IMR-90 (cell line): Measurements from ENCODE around the gene TEP1. TPM values are rescaled to one million over a fixed set of nuclear protein-coding genes. Genes with fewer than 3 reads are reported as not detected.

Experiments used
- ATAC-seq: fragments of 200-7000 bp; cut with Tn5 transposase; 2 replicates; pipeline ENCODE4 v1.9.1; 2020; ENCODE audit warnings: low read depth, mild to moderate bottlenecking, moderate library complexity
- BruUV-seq: library from RNA; stranded (reverse); fragments of 400-500 nt; replicated peaks from 2 replicates; lab custom pipeline; 2021; lab: Mats Ljungman, UMichigan
- CTCF ChIA-PET: fragments of 300-600 bp; formaldehyde crosslinking; extraction: SDS; loops from one replicate; lab custom pipeline; 2021; ENCODE audit warnings: antibody characterized with exemption; lab: Yijun Ruan, JAX
- POLR2A ChIA-PET: fragments of 300-600 bp; sonication (Branson Sonifier 250); formaldehyde crosslinking; loops from one replicate; lab custom pipeline; 2022; ENCODE audit warnings: antibody characterized with exemption; ENCODE audit not compliant: unreplicated experiment; lab: Charles Lee
- DNase-seq: peaks from one replicate; pipeline ENCODE4 v3.0.0; 2013
- H2AFZ ChIP-seq: replicated peaks from 2 replicates; pipeline ENCODE3; 2013; ENCODE audit warnings: low read length, mild to moderate bottlenecking; ENCODE audit not compliant: poor library complexity
- H2AK5ac ChIP-seq: 2 replicates; pipeline ENCODE4 v1.6.1; 2013; ENCODE audit warnings: low read depth, low read length, inconsistent platforms
- H2AK9ac ChIP-seq: replicated peaks from 2 replicates; pipeline ENCODE3; 2013; ENCODE audit warnings: mild to moderate bottlenecking, low read depth, low read length, moderate library complexity; ENCODE audit not compliant: poor library complexity
- H2BK120ac ChIP-seq: 2 replicates; pipeline ENCODE4 v1.6.1; 2013; ENCODE audit warnings: low read depth, low read length, inconsistent platforms
- H2BK15ac ChIP-seq: 3 replicates; pipeline ENCODE4 v1.6.1; 2013; ENCODE audit warnings: low read depth, low read length, inconsistent platforms
- H2BK20ac ChIP-seq: 2 replicates; pipeline ENCODE4 v1.6.1; 2013; ENCODE audit warnings: low read depth, mild to moderate bottlenecking, inconsistent platforms, low read length, moderate library complexity
- H2BK5ac ChIP-seq: 2 replicates; pipeline ENCODE4 v1.6.1; 2013; ENCODE audit warnings: mild to moderate bottlenecking, low read depth, low read length, inconsistent platforms; ENCODE audit not compliant: poor library complexity, severe bottlenecking
- H3K14ac ChIP-seq: replicated peaks from 2 replicates; pipeline ENCODE4 v1.6.1; 2013; ENCODE audit warnings: low read depth, low read length, inconsistent platforms
- H3K18ac ChIP-seq: 2 replicates; pipeline ENCODE4 v1.6.1; 2013; ENCODE audit warnings: low read depth, low read length, control low read depth
- H3K23ac ChIP-seq: 2 replicates; pipeline ENCODE4 v1.6.1; 2013; ENCODE audit warnings: low read depth, low read length, inconsistent platforms
- H3K27ac ChIP-seq: 2 replicates; pipeline ENCODE4 v1.5.1; 2013; ENCODE audit warnings: mild to moderate bottlenecking, control low read depth, low read length; ENCODE audit not compliant: insufficient read depth
- H3K27me3 ChIP-seq: 2 replicates; pipeline ENCODE4 v1.6.1; 2013; ENCODE audit warnings: low read length; ENCODE audit not compliant: control insufficient read depth, insufficient read depth
- H3K36me3 ChIP-seq: 2 replicates; pipeline ENCODE4 v1.6.1; 2013; ENCODE audit warnings: low read length, mixed read lengths; ENCODE audit not compliant: control insufficient read depth, insufficient read depth
- H3K4ac ChIP-seq: 2 replicates; pipeline ENCODE4 v1.6.1; 2013; ENCODE audit warnings: low read depth, low read length, inconsistent platforms
- H3K4me1 ChIP-seq: 2 replicates; pipeline ENCODE4 v1.6.1; 2013; ENCODE audit warnings: low read length, mixed read lengths; ENCODE audit not compliant: control insufficient read depth, insufficient read depth
- H3K4me2 ChIP-seq: 2 replicates; pipeline ENCODE4 v1.6.1; 2013; ENCODE audit warnings: low read depth, mild to moderate bottlenecking, control low read depth, low read length, moderate library complexity
- H3K4me3 ChIP-seq: 2 replicates; pipeline ENCODE4 v1.5.1; 2013; ENCODE audit warnings: low read depth, mild to moderate bottlenecking, control low read depth, low read length, moderate library complexity; ENCODE audit not compliant: insufficient read depth
- H3K56ac ChIP-seq: 2 replicates; pipeline ENCODE4 v1.6.1; 2013; ENCODE audit warnings: low read length, inconsistent platforms; ENCODE audit not compliant: insufficient read depth; ENCODE audit errors: extremely low read depth
- H3K79me1 ChIP-seq, 2 experiments: 2 replicates each; pipeline ENCODE4 v1.6.1; 2013; ENCODE audit warnings: low read length in 2 of 2, inconsistent platforms in 1 of 2, low read depth in 1 of 2
- H3K9ac ChIP-seq: 2 replicates; pipeline ENCODE4 v1.6.1; 2013; ENCODE audit warnings: low read depth, low read length, control low read depth
- H3K9me1 ChIP-seq: 2 replicates; pipeline ENCODE4 v1.6.1; 2013; ENCODE audit warnings: low read length, inconsistent platforms; ENCODE audit not compliant: insufficient read depth
- H3K9me3 ChIP-seq: 2 replicates; pipeline ENCODE4 v1.6.1; 2013; ENCODE audit warnings: low read length; ENCODE audit not compliant: control insufficient read depth, insufficient read depth
- H4K20me1 ChIP-seq: 2 replicates; pipeline ENCODE4 v1.6.1; 2013; ENCODE audit warnings: low read length, inconsistent platforms; ENCODE audit not compliant: insufficient read depth
- H4K5ac ChIP-seq: 2 replicates; pipeline ENCODE4 v1.6.1; 2013; ENCODE audit warnings: mild to moderate bottlenecking, low read depth, low read length, control low read depth
- H4K8ac ChIP-seq, 2 experiments: 2 replicates each; pipeline ENCODE4 v1.6.1; 2013; ENCODE audit warnings: low read depth in 2 of 2, low read length in 2 of 2, control low read depth in 1 of 2, inconsistent platforms in 1 of 2
- H4K91ac ChIP-seq: 2 replicates; pipeline ENCODE4 v1.6.1; 2013; ENCODE audit warnings: low read depth, low read length, inconsistent platforms; ENCODE audit not compliant: insufficient read depth
- BHLHE40 ChIP-seq: fragments of 150-350 bp; IDR thresholded peaks from 2 replicates; pipeline ENCODE4 v1.6.1; 2016; ENCODE audit warnings: mild to moderate bottlenecking, low read depth, low read length
- CHD1 ChIP-seq: IDR thresholded peaks from 2 replicates; pipeline ENCODE4 v1.6.1; 2012; ENCODE audit warnings: low read depth, low read length, improper control_type of control experiment
- RAD21 ChIP-seq: IDR thresholded peaks from 2 replicates; pipeline ENCODE4 v1.6.1; 2012; ENCODE audit warnings: low read length, improper control_type of control experiment
- WGBS, 2 experiments: methylation state at CpG; one replicate each; pipeline versions ENCODE4 v1.1.5 to v1.1.7; 2013; ENCODE audit warnings: missing lambda C conversion rate in 2 of 2; ENCODE audit not compliant: insufficient read length in 1 of 2; ENCODE audit errors: extremely low coverage in 2 of 2; 5-methylcytosine and 5-hydroxymethylcytosine counted together
- dilution Hi-C: fragments of 300-500 bp; cut with HindIII; formaldehyde crosslinking; loops from one replicate; pipeline ENCODE4 v1.14.3; 2018; ENCODE audit warnings: low sequenced_read_pairs; ENCODE audit not compliant: unreplicated experiment
- in situ Hi-C: fragments of 300-500 bp; cut with MboI; formaldehyde crosslinking; loops from 3 replicates; pipeline ENCODE4 v1.14.3; 2019; ENCODE audit warnings: low sequenced_read_pairs, inconsistent platforms, mixed read lengths
- intact Hi-C: fragments of 100-400 bp; cut with micrococcal nuclease; formaldehyde crosslinking; loops from 2 replicates; pipeline ENCODE4 v1.10.0; 2022
- microRNA-seq, 2 experiments: library from miRNA; stranded (forward) in 1 of 2; unstranded in 1 of 2; fragments of 10-50 nt in 1 of 2; fragments of <30 nt in 1 of 2; gene quantifications in 1 of 2; microRNA quantifications in 1 of 2; one replicate each; pipeline versions ENCODE3 to v1.1.0; 2013 to 2020; ENCODE audit not compliant: insufficient read depth in 1 of 2, insufficient read length in 1 of 2, unreplicated experiment in 1 of 2
- polyA plus RNA-seq, 3 experiments: library from polyadenylated mRNA; depleted of rRNA; stranded (reverse); fragments of >200 nt; gene quantifications; 2 replicates each; pipeline ENCODE4 v1.2.3, GENCODE V29; 2012; ENCODE audit warnings: low replicate concordance in 1 of 3
- small RNA-seq, 5 experiments: library from RNA; depleted of rRNA; stranded (forward); fragments of <200 nt; gene quantifications; one replicate each; pipeline ENCODE3, GENCODE V24; 2012
- total RNA-seq: library from RNA; depleted of rRNA; stranded (reverse); fragments of >200 nt; gene quantifications from 2 replicates; pipeline ENCODE4 v1.2.3, GENCODE V29; 2012; rRNA removed

TEP1 gene
- total and polyA plus RNA-seq, 2 of the 4 experiments (the other 2 are of a cell fraction): 10.7 to 12.4 TPM

DNA sequence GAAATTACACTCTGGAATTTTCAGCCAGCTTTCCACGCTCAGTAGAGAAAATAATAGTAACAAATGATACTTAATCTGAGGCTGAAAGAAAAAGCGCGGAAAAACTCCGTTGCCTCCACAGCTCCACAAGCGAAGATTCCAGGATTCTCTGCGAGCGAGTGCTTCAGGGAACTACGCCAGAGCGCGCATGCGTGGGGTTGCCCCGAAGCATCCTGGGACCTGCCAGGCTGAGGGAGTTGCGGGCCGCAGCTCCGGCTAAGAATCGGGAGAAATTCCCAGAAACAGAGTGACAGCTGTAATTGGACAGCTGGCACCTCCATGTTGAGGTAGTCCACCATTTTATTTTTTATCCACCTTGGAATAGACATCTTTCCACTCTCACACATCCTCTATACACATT lies 95.6 kb downstream of the TEP1 start:
- peaks cover 35% of the 10 kb centered on the region for H3K36me3 ChIP-seq
- POLR2A ChIA-PET: no interaction called here
- H3K4me2 ChIP-seq: no peak overlapping the region
- H3K9ac ChIP-seq: no peak overlapping the region
- ATAC-seq: no peak
- H3K23ac ChIP-seq: no peak overlapping the region
- 100% methylated on average over 10 of the region's 16 CpGs; no CpG with 5 or more reads in 1 of the 2 experiments for WGBS, 2 experiments
- CTCF ChIA-PET: interaction anchor here (0.7 to 1.4 kb wide), 2 partner anchors 10 to 13 kb away, joined by 4 read pairs; no protein-coding TSS in a partner anchor
- H4K91ac ChIP-seq: no peak overlapping the region
- no TSS peak for BruUV-seq
- no peak for DNase-seq
- H3K27me3 ChIP-seq: no peaks in the 10 kb centered on the region
- peak overlapping the region; percentile 61 for H2AK9ac ChIP-seq
- H2BK120ac ChIP-seq: no peak overlapping the region
- no peak overlapping the region for H2BK20ac ChIP-seq
- in situ Hi-C loops (no loop called here), dilution Hi-C loops (no loop called here), intact Hi-C loops (loop anchor here (10.0 kb wide), 1 partner anchor 77 kb away; no protein-coding TSS in a partner anchor)
- H4K5ac ChIP-seq: no peak overlapping the region
- H3K9me3 ChIP-seq: no peaks in the 10 kb centered on the region
- H3K4me1 ChIP-seq: no peaks in the 10 kb centered on the region
- no peak overlapping the region for H2AFZ ChIP-seq
- TF ChIP-seq BHLHE40 (no peak), RAD21 (no peak), CHD1 (no peak)
- H2BK5ac ChIP-seq: no peak overlapping the region
- H3K9me1 ChIP-seq: no peaks in the 10 kb centered on the region
- peaks cover 6% of the 10 kb centered on the region in 2 experiments; a peak in 1 of 4 replicates for H3K79me1 ChIP-seq
- H3K14ac ChIP-seq: no peak overlapping the region
- H4K20me1 ChIP-seq: no peaks in the 10 kb centered on the region; the same call in 1 of the 2 replicates
- H3K4ac ChIP-seq: no peak overlapping the region
- no peak overlapping the region for H3K18ac ChIP-seq
- no peak overlapping the region for H2AK5ac ChIP-seq
- no peak overlapping the region for H3K56ac ChIP-seq
- no peak overlapping the region for H3K4me3 ChIP-seq
- no peak overlapping the region for H4K8ac ChIP-seq
- no peak overlapping the region for H3K27ac ChIP-seq
- H2BK15ac ChIP-seq: no peak overlapping the region

Small RNA genes within 50 kb of the gene (microRNA-seq; reads per million reads assigned to microRNA genes)
- not detected for gene RNA5SP382 (ENCODE audit: insufficient read depth, insufficient read length)
- gene SNORA79B (ENCODE audit: insufficient read depth, insufficient read length): not detected
- 51.7 reads per million, percentile 75 among the genes with 10 or more reads in this experiment for gene SNORD126 (ENCODE audit: insufficient read depth, insufficient read length)

Small RNA genes within 50 kb of the gene (small RNA-seq; reads per million reads assigned to genes)
- gene RNA5SP382 (0.07 to 10.2 (median 7.9) reads per million in 5 experiments), gene SNORA79B (0 to 1.1 (median 0.15) reads per million in 5 experiments), gene SNORD126 (0 to 36.7 (median 1.7) reads per million in 5 experiments)

Other genes starting within 250 kb of the TEP1 start
- gene OR11G2, start 222.6 kb downstream of the TEP1 start, total RNA-seq: not detected in 2 replicates
- not detected in 2 replicates for gene OR11G2, start 222.6 kb downstream of the TEP1 start, polyA plus RNA-seq (2012; rRNA removed)
- gene OR11H6, start 189.8 kb downstream of the TEP1 start, total RNA-seq: not detected in 2 replicates
- not detected in 2 replicates for gene OR11H6, start 189.8 kb downstream of the TEP1 start, polyA plus RNA-seq (2012; rRNA removed)
- not detected in 2 replicates for gene OR11H7, start 184.5 kb downstream of the TEP1 start, total RNA-seq
- gene OR11H7, start 184.5 kb downstream of the TEP1 start, polyA plus RNA-seq (2012; rRNA removed): not detected in 2 replicates
- not detected in 2 replicates for gene OR11H4, start 174.2 kb downstream of the TEP1 start, total RNA-seq
- gene OR11H4, start 174.2 kb downstream of the TEP1 start, polyA plus RNA-seq (2012; rRNA removed): not detected in 2 replicates
- 28.6 and 29.4 TPM in 2 replicates for gene TTC5, start 107.5 kb downstream of the TEP1 start, total RNA-seq
- 9.8 and 11.4 TPM in 2 replicates for gene TTC5, start 107.5 kb downstream of the TEP1 start, polyA plus RNA-seq (2012; rRNA removed)
- 34.6 and 35.0 TPM in 2 replicates for gene CCNB1IP1, start 80.2 kb downstream of the TEP1 start, total RNA-seq
- 23.0 and 27.5 TPM in 2 replicates for gene CCNB1IP1, start 80.2 kb downstream of the TEP1 start, polyA plus RNA-seq (2012; rRNA removed)
- 11.7 TPM in 2 replicates for gene PARP2, start 69.9 kb downstream of the TEP1 start, total RNA-seq
- gene PARP2, start 69.9 kb downstream of the TEP1 start, polyA plus RNA-seq (2012; rRNA removed): 18.3 and 19.1 TPM in 2 replicates
- gene KLHL33, start 22.7 kb upstream of the TEP1 start, total RNA-seq: under 0.01 TPM in 2 replicates
- gene KLHL33, start 22.7 kb upstream of the TEP1 start, polyA plus RNA-seq (2012; rRNA removed): 0.03 TPM in 2 replicates
- gene OSGEP, start 41.3 kb upstream of the TEP1 start, total RNA-seq: 32.4 and 38.0 TPM in 2 replicates
- gene OSGEP, start 41.3 kb upstream of the TEP1 start, polyA plus RNA-seq (2012; rRNA removed): 23.1 and 24.7 TPM in 2 replicates
- gene APEX1, start 41.7 kb upstream of the TEP1 start, total RNA-seq: 125 and 141 TPM in 2 replicates
- gene APEX1, start 41.7 kb upstream of the TEP1 start, polyA plus RNA-seq (2012; rRNA removed): 241 and 242 TPM in 2 replicates
- gene PIP4P1, start 47.9 kb upstream of the TEP1 start, total RNA-seq: 15.0 and 15.2 TPM in 2 replicates
- 27.2 and 27.8 TPM in 2 replicates for gene PIP4P1, start 47.9 kb upstream of the TEP1 start, polyA plus RNA-seq (2012; rRNA removed)
- 60.3 and 68.8 TPM in 2 replicates for gene PNP, start 55.9 kb upstream of the TEP1 start, total RNA-seq
- 49.0 and 53.4 TPM in 2 replicates for gene PNP, start 55.9 kb upstream of the TEP1 start, polyA plus RNA-seq (2012; rRNA removed)
- gene RNASE10, start 92.0 kb upstream of the TEP1 start, total RNA-seq: not detected in 2 replicates
- not detected in 2 replicates for gene RNASE10, start 92.0 kb upstream of the TEP1 start, polyA plus RNA-seq (2012; rRNA removed)
- not detected in 2 replicates for gene RNASE9, start 147.5 kb upstream of the TEP1 start, total RNA-seq
- gene RNASE9, start 147.5 kb upstream of the TEP1 start, polyA plus RNA-seq (2012; rRNA removed): not detected in 2 replicates
- gene RNASE11, start 174.5 kb upstream of the TEP1 start, total RNA-seq: not detected in 2 replicates
- not detected in 2 replicates for gene RNASE11, start 174.5 kb upstream of the TEP1 start, polyA plus RNA-seq (2012; rRNA removed)
- gene RNASE12, start 177.9 kb upstream of the TEP1 start, total RNA-seq: not detected in 2 replicates
- gene RNASE12, start 177.9 kb upstream of the TEP1 start, polyA plus RNA-seq (2012; rRNA removed): not detected in 2 replicates
- not detected in 2 replicates for gene OR6S1, start 228.2 kb upstream of the TEP1 start, total RNA-seq
- not detected in 2 replicates for gene OR6S1, start 228.2 kb upstream of the TEP1 start, polyA plus RNA-seq (2012; rRNA removed)